ENCODE results near the gene CAPN9.
"Not testable (repeated sequence)": the region's sequence is repeated elsewhere in the genome, so short reads cannot be mapped to it uniquely, and the experiment has no call there.

Gene CAPN9

GRCh38 chr1:230747890-230748800 is 957 bp downstream of the CAPN9 start:
- DNase-seq (ENCODE audit: low read depth, low spot score) = no peak

- no peak for DNase-seq (ENCODE audit: low read depth, low spot score)
Observed at GRCh38 chr1:230749150-230749549, 2.0 kb downstream of the CAPN9 start.

GRCh38 chr1:230749635-230750034 is 2.4 kb downstream of the CAPN9 start:
- DNase-seq (ENCODE audit: low read depth, low spot score) = no peak

- no peak for DNase-seq (ENCODE audit: low read depth, low spot score)
Observed at GRCh38 chr1:230750576-230750975, 3.4 kb downstream of the CAPN9 start.

GRCh38 chr1:230750986-230751625 is 3.9 kb downstream of the CAPN9 start:
- no peak for DNase-seq (ENCODE audit: low read depth, low spot score)

- DNase-seq (ENCODE audit: low read depth, low spot score) = peak; percentile 56
Observed at GRCh38 chr1:230752407-230752806, 5.2 kb downstream of the CAPN9 start.

GRCh38 chr1:230753191-230753585 is 6.0 kb downstream of the CAPN9 start:
- no peak for DNase-seq (ENCODE audit: low read depth, low spot score)

- peak; percentile 89 for DNase-seq (ENCODE audit: low read depth, low spot score)
Observed at GRCh38 chr1:230753586-230754251, 6.5 kb downstream of the CAPN9 start.

GRCh38 chr1:230754796-230755195 is 7.6 kb downstream of the CAPN9 start:
- no peak for DNase-seq (ENCODE audit: low read depth, low spot score)

GRCh38 chr1:230757856-230758708 is 10.9 kb downstream of the CAPN9 start:
- DNase-seq (ENCODE audit: low read depth, low spot score) = no peak

GRCh38 chr1:230758709-230759368 is 11.7 kb downstream of the CAPN9 start:
- DNase-seq (ENCODE audit: low read depth, low spot score) = no peak

- no peak for DNase-seq (ENCODE audit: low read depth, low spot score)
Observed at GRCh38 chr1:230759369-230760065, 12.3 kb downstream of the CAPN9 start.

- peak; percentile 41 for DNase-seq (ENCODE audit: low read depth, low spot score)
Observed at GRCh38 chr1:230760360-230760827, 13.2 kb downstream of the CAPN9 start.

GRCh38 chr1:230761443-230762167 is 14.4 kb downstream of the CAPN9 start:
- no peak for DNase-seq (ENCODE audit: low read depth, low spot score)

GRCh38 chr1:230763927-230764591 is 16.9 kb downstream of the CAPN9 start:
- no peak for DNase-seq (ENCODE audit: low read depth, low spot score)

- DNase-seq (ENCODE audit: low read depth, low spot score) = no peak
Observed at GRCh38 chr1:230766318-230766717, 19.1 kb downstream of the CAPN9 start.

GRCh38 chr1:230767859-230768612 is 20.8 kb downstream of the CAPN9 start:
- not testable (repeated sequence) for DNase-seq (ENCODE audit: low read depth, low spot score)

GRCh38 chr1:230768903-230769570 is 21.8 kb downstream of the CAPN9 start:
- DNase-seq (ENCODE audit: low read depth, low spot score) = peak; percentile 31
